NCI-H2171 treated with DMSO at 0.1 percent for 48 hours (cell line): ENCODE measurements around the gene ELK3.

Source experiments
- DNase-seq: peaks from one replicate; lab custom pipeline; 2025; lab: John Stamatoyannopoulos, UW

Gene ELK3

GRCh38 chr12:96235484-96235826 is 41.3 kb downstream of the ELK3 start:
- DNase-seq: peak; percentile 22

DNA sequence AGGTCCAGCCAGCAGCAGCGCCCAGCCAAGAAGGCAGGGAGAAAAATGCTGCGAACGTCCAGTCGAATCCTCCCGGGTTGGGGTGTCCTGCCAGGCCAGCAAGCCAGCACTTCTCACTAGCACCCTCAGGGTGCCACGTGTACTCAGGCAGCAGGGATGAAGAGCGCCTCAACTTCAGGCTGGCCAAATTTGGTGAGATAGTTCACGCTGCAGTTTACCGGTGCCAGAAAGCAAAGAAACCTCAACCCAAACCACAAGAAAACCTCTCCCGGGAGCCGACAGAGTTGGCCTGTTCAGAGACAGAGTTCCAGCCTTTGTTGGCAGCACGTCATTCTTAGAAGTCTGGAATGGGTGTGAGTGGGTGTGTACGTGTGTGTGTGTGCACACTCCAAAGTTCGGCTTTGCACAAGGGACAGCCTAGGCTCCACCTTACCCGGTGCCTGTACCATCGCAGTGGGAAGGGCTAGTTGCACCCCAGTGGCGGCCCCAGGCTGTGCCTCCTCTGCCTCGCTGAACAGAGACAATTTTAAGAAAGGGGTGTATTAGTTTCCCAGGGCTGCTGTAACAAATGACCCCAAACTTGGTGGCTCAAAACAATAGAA is 42.1 kb downstream of the ELK3 start:
- no peak for DNase-seq

DNA sequence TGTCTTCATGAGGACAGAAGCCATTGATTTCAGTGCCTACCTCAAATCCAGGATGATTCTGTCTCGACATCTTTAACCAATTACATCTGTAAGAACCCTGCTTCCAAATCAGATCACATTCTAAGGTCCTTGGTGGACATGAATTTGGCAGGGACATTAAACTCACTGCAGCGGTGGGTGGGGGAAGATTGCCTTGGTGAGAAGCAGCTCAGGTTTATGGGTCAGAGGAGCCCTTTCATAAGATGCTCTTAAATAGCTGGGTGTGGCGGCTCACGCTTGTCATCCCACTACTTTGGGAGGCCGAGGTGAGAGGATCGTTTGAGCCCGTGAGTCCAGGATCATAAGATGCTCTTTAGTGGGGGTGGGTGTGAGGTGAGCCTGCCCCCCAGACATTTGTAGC is 42.9 kb downstream of the ELK3 start:
- DNase-seq: no peak

GRCh38 chr12:96237465-96238077 is 43.4 kb downstream of the ELK3 start:
- DNase-seq: no peak

DNA sequence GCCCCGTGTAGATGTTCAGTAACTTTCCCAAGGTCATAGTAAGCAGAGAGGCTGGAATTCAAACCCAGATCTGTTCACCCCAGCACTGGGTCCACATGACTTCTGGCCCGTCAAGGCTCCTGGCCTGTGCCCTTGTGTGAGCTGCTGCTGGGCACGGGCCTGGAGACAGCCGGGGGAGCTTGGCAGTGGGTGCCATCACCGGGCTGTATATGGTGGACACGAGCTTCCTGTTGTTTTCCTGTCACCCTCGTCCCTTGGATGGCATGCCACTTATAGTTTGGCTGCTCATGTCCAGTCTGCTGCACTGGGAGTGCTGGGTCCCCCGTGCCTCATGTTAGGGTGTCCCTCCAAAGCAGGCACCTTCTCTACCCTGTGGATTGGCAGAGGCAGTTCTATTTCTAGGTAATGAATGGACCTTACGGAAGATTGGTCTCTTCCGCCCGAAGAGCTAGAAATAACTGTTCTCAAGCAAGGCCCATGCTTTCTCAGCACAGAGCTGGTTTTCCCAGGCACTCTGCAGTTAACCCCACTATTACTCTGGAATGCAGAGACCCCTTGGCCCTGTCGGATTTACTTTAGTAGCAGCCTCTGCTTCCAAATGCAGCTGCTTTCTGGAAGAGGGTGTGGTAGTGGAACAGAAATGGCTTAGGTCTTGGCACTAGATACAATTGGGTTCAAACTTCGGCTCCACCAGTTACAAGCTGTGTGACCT is 44.3 kb downstream of the ELK3 start:
- no peak for DNase-seq

GRCh38 chr12:96239711-96240635 is 45.8 kb downstream of the ELK3 start:
- DNase-seq: peak; percentile 69

DNA sequence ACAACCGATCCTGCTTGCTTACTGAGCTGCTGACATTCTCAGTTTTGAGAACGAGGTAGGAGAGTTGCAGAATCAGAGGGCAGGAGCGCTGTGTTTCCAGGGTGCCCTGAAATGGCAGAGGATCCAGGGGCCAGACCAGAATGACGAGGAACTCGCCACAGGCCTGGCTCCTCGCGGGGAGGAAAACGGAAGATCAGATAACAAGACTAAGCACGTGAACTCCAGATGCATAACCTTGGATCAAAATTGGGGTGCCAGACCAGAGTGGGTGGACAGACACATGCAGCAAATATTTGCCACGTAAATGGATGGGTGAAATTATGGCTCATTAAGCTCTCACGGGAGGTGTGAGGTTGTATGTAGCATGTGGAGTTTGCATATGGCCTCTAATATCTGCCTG is 46.5 kb downstream of the ELK3 start:
- DNase-seq: no peak

DNA sequence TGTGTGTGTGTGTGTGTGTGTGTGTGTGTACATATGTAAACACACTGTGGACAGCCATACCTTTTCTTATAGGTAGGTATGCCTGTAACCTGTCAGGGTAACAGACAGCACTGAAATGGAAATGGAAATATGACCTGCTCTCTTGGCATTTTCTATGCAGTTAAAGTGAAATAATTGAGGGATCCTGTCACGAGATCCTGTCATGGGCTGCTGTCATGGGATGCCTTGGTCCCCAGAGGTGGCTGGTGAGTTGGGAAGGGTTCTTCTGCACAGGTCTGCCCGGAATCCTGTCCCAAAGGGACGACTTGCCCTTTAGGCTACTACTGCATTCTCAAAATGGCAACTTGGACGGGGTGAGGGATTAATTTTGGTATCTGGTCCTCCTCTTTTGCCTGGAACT is 47.3 kb downstream of the ELK3 start:
- DNase-seq: peak; percentile 15

DNA sequence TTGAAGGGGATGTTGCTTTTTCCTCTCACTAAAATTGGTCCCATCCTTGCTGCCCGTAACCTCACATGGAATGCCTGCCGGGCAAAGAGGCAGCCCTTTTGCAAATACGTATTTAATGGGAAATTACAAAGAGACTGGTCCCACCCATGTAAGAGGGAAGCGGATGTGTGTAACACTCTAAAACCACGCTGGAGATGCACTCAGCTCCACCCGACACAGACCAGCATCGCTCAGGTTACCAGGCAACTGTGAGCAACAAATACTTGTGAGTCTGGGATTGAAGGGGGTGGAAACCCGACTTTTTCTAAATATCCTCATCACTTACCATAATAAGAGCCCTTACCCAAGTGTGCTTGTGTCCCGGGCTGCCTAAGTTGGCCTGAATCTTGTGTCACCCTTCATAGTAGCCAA is 47.7 kb downstream of the ELK3 start:
- peak; percentile 28 for DNase-seq

DNA sequence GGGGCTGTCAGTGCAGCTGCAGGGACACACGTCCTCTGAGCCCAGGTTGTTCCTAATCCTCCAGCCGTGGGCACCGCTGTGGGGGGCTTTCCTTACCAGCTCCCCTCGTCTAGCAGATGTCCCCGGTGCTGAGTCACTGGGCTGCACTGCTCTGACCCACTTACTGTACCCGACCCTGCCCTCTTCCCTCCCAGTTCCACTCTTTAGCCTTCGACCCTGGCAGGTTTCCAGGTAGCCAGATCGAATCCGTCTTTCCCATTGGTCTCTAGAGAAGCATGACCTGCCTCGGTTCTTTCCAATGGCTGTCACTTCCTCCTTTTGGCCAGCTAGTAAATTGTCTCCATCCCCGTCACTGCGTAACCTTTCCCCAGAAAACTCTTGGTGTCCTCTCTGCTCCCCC is 48.4 kb downstream of the ELK3 start:
- no peak for DNase-seq

GRCh38 chr12:96244826-96245225 is 50.7 kb downstream of the ELK3 start:
- DNase-seq: no peak

DNA sequence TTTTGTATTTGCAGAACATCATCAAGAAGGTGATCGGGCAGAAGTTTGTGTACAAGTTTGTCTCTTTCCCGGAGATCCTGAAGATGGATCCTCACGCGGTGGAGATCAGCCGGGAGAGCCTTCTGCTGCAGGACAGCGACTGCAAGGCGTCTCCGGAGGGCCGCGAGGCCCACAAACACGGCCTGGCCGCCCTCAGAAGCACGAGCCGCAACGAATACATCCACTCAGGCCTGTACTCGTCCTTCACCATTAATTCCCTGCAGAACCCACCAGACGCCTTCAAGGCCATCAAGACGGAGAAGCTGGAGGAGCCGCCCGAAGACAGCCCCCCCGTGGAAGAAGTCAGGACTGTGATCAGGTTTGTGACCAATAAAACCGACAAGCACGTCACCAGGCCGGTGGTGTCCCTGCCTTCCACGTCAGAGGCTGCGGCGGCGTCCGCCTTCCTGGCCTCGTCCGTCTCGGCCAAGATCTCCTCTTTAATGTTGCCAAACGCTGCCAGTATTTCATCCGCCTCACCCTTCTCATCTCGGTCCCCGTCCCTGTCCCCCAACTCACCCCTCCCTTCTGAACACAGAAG is 52.8 kb downstream of the ELK3 start:
- no peak for DNase-seq

GRCh38 chr12:96247563-96247962 is 53.4 kb downstream of the ELK3 start:
- DNase-seq: no peak

DNA sequence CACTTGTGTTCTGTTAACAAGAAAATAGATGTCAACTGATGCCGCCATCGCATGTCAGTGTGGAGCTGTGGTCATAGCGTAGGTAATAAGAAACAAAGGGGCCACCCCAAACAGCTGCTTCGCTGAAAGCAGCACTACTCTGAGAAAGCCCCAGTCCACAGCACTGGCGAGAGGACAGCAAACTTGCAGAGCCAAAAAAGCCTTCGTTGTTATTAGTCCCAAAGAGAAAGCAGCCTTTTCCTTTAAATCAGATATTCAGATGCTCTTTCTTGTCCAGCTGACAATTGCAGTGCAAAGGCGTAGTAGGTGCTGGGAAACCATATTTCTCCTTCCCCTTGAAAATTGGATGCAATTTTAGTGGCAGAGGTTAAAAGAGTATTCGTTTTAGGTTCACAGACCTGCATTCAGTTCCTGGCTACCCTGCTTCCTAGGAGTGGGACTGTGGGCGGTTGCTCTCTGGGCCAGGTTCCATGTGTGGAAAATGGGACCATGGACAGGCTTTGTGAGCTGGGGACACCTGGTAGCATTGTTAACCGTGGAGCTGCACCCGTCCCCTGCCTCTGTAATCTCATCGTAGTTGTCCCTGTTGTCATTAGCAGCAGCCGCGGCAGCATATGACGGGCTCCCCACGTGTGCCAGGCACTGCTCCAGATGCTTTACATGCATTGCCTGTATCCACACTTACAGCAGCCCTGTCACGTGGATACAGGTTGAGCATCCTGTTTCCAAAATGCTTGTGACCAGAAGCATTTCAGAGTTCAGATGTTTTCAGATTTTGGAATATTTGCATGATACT is 54.2 kb downstream of the ELK3 start:
- DNase-seq: peak; percentile 61

GRCh38 chr12:96249196-96250118 is 55.3 kb downstream of the ELK3 start:
- DNase-seq: no peak

DNA sequence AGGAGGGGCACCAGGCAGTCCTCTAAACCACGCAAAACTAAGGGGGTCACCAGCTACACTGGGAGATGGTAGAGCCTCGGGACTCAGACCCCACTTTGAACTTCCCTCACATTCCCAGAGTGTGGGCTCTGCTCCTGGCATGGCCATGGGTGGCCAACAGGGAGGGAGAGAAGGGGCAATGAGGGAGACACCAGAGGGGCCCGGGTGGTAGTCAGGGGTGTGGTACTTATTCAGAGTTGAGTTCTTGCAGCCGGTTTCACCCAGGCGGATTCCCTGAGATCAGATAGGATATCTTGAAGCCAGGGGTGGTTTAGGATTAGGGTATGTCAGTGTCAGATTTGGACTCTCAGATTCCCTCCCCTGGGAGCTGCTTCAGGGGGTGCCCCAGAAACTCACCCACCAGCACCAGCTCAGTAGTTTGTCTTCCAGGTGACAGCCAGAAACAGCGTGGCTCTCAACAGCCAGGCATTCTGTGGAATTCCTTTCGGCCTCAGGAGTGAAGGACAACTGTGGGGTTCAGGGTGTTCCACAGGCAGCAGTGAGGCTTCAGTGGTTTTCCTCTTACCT is 56.0 kb downstream of the ELK3 start:
- DNase-seq: no peak

DNA sequence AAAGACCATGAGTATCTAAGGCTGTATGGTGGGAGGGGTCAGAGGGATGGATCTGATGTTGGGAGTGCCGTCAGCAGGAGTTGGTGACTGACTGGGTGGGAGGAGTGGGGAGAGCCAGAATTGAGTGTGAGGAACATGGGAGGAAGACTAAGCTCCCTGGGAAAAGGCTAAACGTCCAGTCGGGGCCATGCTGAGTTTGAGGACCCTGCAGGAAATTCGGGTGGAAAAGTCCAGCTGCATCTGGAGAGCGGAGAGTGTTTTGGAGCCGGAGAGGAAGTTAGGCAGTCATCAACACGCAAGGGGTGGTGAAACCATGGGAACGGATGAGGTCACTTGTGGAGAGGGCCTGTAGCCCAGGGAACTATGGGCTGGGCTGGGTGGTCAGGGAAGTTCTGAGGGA is 60.9 kb downstream of the ELK3 start:
- DNase-seq: no peak

- DNase-seq: no peak
These were observed 62.6 kb downstream of the ELK3 start for GRCh38 chr12:96256672-96257361.

DNA sequence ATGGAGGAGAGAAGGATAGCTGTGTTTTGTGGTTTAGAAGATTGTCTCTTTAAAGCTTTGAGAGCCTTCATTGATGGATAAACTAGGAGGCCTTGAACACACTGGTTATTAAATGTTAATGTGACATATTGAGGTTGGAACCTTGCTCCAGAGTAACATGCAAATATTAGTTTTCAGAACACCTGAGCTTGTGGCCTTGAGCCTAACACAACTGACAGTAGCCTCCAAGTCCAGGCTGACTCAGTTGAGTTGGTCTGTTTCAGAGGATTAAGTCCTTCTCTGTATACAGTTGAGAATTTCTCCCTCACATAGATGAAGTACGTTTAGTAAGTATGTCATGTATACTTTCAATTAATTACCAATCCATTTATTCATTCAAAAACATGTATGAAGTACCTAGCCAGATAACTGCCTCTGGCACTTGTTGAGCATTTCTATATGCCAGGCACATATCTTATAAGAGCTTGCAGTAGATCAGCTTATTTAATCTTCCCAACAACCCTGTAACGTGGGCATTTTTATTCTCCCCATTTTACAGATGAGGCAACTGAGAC is 63.5 kb downstream of the ELK3 start:
- no peak for DNase-seq
